ENCODE results near the gene KRTAP20-4.

Gene KRTAP20-4

DNA sequence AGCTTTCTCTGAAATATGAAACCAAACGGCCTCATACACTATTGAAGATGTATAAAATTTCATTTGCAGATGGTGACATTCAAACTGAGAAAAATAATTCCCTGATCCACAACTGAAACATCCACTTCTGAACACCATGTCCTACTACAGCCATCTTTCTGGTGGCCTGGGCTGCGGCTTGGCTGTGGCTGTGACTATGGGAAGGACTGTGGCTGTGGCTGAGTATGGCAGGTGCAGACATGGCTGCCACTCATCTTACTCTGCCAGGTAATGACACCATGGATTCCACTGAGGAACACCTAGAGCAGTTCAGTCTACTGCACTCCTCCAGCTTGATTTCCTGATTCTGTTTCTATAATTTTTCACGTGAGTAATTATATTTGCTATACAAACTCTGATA lies at the start of gene KRTAP20-4:
Gene KRTAP20-4, plus strand, starts transcription at position 106 of the 400 bp plus-strand sequence.
- no peak for DNase-seq (ENCODE audit: low read depth in 3 of 3, low spot score in 1 of 3)

DNA sequence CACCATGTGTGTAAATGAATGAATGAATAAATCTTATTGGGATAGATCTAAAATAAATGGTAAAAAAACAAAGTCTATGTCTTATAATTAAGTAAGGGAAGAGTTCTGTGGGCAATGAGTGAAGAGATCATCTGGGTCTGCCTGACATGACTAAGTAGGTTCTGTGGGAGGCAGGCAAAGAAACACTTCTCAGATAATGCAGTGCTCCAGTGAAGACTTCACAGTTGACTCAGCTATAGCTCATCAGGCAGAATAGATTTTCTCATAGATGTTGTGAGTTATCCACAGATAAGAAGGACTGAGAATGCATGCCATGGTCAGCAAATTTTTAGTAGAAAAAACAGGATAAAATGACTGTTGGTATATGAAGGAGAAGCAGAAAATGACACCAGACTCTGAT lies 42.7 kb upstream of the KRTAP20-4 start:
- DNase-seq (ENCODE audit: low read depth in 3 of 3, low spot score in 1 of 3), result no peak

- no peak for DNase-seq (ENCODE audit: low read depth in 3 of 3, low spot score in 1 of 3)
These were observed 41.1 kb upstream of the KRTAP20-4 start for GRCh38 chr21:30579346-30579745.

DNA sequence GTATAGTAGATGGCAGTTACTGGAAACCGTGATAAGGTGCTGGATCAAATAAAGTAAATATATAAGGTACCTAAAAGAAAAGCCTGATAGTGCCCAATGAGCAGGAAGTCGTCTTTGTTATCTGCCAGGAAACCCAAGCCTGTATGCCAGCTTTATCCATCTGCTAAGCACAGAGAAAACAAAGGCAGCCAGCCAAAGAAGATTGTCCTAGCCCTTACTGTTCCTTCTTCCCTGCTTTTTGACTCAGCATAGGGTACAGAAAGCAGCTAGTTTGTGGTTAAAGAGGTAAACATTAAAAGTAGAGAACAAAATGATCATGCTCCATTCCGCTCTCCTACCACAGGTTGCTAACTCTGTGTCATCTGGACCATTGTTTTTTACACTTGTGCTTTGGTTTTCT lies 40.3 kb upstream of the KRTAP20-4 start:
- no peak for DNase-seq (ENCODE audit: low read depth in 3 of 3, low spot score in 1 of 3)

DNA sequence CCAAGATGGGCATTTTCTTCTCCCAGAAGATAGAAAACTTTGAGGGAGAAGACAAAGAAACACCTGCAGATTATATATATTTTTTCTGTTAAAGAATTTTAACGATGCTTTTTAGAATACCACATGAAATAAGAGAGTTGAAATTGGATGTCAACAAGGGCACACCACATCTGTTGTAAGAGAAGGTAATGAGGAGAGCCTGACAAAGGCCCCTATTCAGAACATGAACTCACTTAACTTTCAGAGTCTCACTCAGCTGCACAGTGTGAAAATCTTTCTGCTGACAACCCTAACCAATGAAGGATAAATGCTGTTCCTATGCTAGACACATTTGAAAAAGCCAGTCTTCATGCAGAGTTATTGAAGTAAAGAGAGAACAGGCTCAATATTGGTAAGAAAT lies 37.6 kb upstream of the KRTAP20-4 start:
- DNase-seq (ENCODE audit: low read depth in 3 of 3, low spot score in 1 of 3), result no peak

GRCh38 chr21:30590297-30590696 lies 30.1 kb upstream of the KRTAP20-4 start, which contains the start of gene KRTAP22-2:
KRTAP22-2 (minus strand) TSS chr21:30590397.
- DNase-seq (ENCODE audit: low read depth in 3 of 3, low spot score in 1 of 3), result no peak

DNA sequence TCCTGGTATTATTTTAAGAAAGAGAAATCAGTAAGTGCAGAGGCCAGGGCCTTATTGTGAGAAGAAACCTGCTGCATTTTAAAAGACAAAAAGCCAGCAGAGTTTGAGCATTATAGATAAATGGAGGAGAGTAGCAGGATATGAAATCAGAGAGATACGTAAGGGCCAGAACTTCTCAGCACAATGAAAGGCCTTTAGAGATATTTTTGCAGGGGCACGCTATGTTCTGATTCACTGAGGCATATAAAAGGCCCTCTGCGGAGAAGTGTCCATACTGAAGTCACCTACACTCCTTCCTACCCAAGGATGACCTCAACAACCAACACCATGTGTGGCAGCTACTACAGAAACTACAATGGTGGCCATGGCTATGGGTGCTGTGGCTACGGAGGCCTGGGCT lies 28.3 kb upstream of the KRTAP20-4 start, which contains the start of gene KRTAP6-3:
Gene KRTAP6-3, plus strand, starts transcription at position 301 of the 400 bp plus-strand sequence. Its CDS starts 6 bp downstream, at position 307.
- DNase-seq (ENCODE audit: low read depth in 3 of 3, low spot score in 1 of 3), result no peak

DNA sequence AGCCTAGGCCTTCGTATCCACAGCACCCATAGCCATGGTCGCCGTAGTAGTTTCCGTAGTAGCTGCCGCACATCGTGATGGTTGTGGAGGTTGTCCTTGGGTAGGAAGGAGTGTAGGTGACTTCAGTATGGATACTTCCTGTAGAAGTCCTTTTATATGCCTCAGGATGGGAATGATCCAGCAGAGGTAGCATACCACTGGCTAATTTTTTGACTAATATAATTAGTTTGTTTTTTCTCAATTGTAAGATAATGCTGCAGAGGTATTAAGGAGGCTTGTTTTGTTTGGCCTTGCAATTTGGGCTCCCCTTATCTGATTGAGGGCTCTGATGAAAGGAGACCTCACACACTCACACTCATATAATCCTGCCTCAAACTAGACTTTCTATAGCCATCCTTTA lies 21.6 kb upstream of the KRTAP20-4 start, which contains the start of gene KRTAP6-2:
Gene KRTAP6-2, minus strand, starts transcription at position 101 of the 400 bp plus-strand sequence. Its CDS starts 28 bp downstream, at position 73.
- DNase-seq (ENCODE audit: low read depth in 3 of 3, low spot score in 1 of 3), result no peak

- no peak for DNase-seq (ENCODE audit: low read depth in 3 of 3, low spot score in 1 of 3)
These were observed 19.6 kb upstream of the KRTAP20-4 start, which contains the start of gene KRTAP22-1 for GRCh38 chr21:30600787-30601186. KRTAP22-1 (plus strand) TSS chr21:30601087.

DNA sequence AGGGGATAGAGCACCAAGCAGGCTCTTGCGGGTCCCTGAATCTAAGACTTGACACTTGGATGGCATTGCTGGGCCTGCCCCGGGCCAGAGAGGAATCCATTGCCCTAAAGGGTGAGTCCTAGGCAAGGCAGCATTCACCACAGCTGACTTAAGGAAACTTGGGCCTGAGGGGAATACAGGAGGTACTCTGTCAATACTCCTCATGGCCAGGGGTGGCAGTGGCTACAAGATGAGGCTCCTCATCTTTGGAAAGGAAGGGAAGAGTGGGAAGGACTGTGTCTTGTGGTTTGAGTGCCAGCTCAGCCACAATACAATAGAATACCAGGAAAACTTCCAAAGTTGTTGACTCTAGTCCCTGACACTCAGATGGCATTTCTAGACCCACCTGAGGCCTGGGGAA lies 14.5 kb upstream of the KRTAP20-4 start:
- DNase-seq (ENCODE audit: low read depth in 3 of 3, low spot score in 1 of 3), result no peak

GRCh38 chr21:30612132-30612531 lies 8.3 kb upstream of the KRTAP20-4 start:
- no peak for DNase-seq (ENCODE audit: low read depth in 3 of 3, low spot score in 1 of 3)

DNA sequence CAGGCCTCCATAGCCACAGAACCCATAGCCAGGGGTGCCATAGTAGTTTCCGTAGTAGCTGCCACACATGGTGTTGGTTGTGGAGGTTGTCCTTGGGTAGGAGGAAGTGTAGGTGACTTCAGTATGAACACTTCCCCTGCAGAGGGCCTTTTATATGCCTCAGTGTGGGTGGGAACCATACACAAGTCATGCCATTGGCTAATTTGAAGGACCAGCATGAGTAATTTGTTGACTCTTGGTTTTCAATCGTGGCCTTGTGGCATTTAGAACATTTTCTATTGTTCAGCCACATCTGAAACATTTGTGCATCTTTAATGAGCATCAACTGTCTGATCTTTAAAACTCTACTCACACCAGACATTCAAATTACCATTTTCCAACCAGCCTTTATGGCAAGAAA lies 6.6 kb upstream of the KRTAP20-4 start, which contains the start of gene KRTAP6-1:
Gene KRTAP6-1, minus strand, starts transcription at position 95 of the 400 bp plus-strand sequence. Its CDS starts 26 bp downstream, at position 69.
- DNase-seq (ENCODE audit: low read depth in 3 of 3, low spot score in 1 of 3), result no peak

GRCh38 chr21:30615199-30615598 lies 5.2 kb upstream of the KRTAP20-4 start:
- no peak for DNase-seq (ENCODE audit: low read depth in 3 of 3, low spot score in 1 of 3)

- DNase-seq (ENCODE audit: low read depth in 3 of 3, low spot score in 1 of 3), result no peak
These were observed 4.3 kb upstream of the KRTAP20-4 start, which contains the start of gene KRTAP20-1 for GRCh38 chr21:30616125-30616524. KRTAP20-1 (plus strand) TSS chr21:30616425; CDS start chr21:30616455, 30 bp downstream.

DNA sequence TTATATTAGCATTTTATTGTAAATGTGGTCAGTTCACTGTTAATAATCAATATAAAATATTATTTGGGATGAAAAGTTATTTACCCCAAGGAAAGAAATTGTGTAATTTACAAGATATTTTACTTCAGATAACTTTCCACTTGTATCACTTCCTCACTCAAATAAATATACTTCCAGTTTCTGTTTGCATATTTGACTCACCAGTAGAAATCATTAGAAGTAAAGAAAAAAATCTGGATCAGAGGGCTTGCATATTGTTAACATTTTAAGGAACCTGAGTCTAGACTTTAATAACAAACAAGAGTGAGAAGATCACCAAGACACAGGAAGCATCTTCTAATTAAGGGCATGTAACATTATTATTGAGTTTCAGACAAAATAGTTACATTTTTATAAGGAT lies 347 bp upstream of the KRTAP20-4 start:
- DNase-seq (ENCODE audit: low read depth in 3 of 3, low spot score in 1 of 3), result no peak

DNA sequence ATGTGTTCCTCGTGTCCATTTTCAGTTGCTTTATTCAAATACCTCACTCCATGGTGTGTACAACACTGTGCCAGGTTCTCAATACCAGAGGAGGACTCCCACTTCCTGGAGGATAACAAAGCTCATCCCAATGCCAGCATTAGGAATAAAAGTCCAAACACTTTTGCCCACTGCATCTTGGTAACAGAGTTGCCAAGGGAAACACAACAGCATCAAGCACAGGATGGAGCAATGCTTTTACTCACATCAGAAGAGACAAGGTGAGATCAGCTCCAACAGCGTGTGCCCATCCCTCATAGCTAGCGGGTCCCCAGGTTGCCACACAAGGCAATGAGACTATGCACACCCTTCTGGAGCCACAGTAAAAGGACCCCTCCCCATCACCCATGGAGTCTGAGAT lies 2.9 kb downstream of the KRTAP20-4 start:
- no peak for DNase-seq (ENCODE audit: low read depth in 3 of 3, low spot score in 1 of 3)

- no peak for DNase-seq (ENCODE audit: low read depth in 3 of 3, low spot score in 1 of 3)
These were observed 5.2 kb downstream of the KRTAP20-4 start for GRCh38 chr21:30625449-30626165.

DNA sequence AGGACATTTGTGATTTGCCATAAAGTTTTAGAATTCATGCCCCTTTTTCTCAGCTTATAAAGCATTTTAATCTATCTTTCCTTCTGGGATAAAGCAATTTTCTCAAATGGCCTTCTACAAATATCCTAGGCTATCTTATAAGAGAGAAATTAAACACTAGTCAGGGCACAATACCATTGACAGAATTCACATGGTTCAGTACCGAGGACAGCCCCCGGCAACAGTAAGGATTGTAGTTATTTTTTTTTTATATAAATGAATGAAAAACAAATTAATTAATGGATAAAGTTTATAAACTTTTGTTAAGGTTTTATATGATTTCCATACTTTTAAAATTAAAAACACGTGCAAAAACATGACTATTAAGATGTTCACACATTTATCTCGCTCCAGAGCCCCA lies 7.7 kb downstream of the KRTAP20-4 start:
- no peak for DNase-seq (ENCODE audit: low read depth in 3 of 3, low spot score in 1 of 3)

- no peak for DNase-seq (ENCODE audit: low read depth in 3 of 3, low spot score in 1 of 3)
These were observed 8.8 kb downstream of the KRTAP20-4 start for GRCh38 chr21:30629200-30629599.

DNA sequence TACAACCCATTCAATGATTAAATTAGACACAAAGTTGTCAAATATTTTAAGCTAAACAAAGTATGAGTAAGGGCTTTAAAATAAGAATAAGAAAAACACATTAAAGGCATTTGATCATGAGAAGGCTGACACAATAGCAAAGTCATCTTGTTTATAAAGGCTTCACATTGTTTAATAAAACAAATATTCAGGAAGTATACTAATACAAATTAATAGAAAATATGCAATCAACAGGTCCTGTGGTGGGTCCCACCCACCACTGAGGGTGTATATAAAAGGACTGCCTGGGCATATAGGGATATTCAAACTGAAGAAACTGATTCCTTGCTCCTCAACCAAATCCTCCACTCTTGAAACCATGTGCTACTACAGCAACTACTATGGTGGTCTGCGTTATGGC lies 14.5 kb downstream of the KRTAP20-4 start, which contains the start of gene KRTAP20-2:
Gene KRTAP20-2, plus strand, starts transcription at position 301 of the 400 bp plus-strand sequence. Its CDS starts 58 bp downstream, at position 359.
- no peak for DNase-seq (ENCODE audit: low read depth in 3 of 3, low spot score in 1 of 3)

DNA sequence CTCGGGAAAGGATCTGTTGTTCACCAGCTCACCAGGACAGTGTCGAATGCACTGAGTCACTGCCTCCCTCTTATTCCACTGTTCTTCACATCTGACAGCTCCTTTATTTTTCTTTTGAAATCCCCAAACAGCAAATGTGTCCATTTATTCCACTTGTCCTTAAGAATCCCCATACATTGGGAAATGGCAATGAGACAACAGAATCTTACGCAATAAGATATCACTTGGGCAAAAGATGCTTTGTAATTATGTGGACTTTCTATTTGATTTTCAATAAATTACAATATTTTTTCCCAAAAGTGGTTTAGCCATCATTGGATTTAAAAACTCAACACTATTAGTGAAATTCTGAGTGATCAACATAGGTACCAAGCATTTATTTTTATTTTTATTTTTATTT lies 18.3 kb downstream of the KRTAP20-4 start:
- DNase-seq (ENCODE audit: low read depth in 3 of 3, low spot score in 1 of 3), result no peak

DNA sequence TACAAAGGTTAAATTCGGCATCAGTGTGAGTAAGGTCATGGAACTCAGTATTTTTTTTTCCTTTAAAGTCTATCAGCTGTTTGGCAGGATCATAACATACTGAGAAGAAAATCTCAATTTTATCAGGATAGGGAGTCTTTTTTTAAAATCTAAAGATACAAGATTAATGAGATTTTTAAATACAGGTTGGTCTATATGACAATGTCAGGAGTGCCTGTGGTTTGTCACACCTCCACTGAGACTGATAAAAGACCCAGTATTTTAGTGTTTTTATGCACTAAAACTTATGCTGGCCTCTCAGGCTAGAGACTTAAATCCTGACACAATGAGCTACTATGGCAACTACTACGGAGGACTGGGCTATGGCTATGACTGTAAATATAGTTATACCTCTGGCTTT lies 22.1 kb downstream of the KRTAP20-4 start, which contains the start of gene KRTAP20-3:
Gene KRTAP20-3, plus strand, starts transcription at position 301 of the 400 bp plus-strand sequence.
- no peak for DNase-seq (ENCODE audit: low read depth in 3 of 3, low spot score in 1 of 3)

Measured in stimulated activated CD4-positive, alpha-beta T cell treated with anti-CD3 and anti-CD28 coated beads, TNF-alpha, amount 100 ng/mL, for 1 hour (primary cell).